ENCODE data around the gene RELN.

The RELN gene

DNA sequence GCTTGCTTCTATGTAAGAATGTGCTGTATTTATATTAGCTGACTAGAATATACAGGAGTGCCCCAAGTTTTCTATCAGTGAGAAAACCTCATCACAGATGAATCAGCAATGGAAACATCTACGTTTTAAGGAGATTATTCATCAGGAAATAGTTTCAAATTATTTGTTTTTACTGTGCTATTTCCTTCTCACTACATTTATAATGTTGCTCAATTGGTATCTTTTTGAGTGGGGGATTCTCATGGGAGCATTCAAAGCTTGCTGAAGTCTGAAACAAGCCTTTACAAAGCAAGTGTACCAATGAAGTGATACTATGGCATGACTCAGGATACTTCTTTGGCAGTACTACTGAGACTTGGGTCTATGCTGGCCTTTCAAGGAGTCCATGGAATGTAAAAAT, 352.4 kb downstream of the RELN start:
- intact Hi-C loops (cut with DNase I), result no loop called here
- no peak for DNase-seq

GRCh38 chr7:103636153-103636552, 353.3 kb downstream of the RELN start:
- no peak for DNase-seq
- intact Hi-C loops (cut with DNase I), result no loop called here

DNA sequence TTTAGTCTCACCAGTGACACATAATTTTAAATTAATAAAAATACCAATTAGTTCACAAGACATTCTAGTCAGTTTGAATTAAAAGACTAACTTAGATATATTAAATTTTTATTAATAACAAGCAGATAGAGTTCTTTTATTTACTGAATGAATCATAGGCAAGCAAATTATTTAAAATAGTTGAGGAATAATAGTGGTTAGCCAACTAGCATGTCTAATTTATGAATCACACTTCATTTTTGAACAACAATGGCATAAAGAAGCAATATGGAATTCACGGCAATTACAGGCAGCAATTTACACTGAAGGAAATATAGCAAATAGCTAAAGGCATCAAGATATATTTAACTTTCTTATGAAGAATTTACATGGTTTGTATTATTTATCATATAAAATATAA, 356.5 kb downstream of the RELN start:
- intact Hi-C loops (cut with DNase I), result no loop called here
- no peak for DNase-seq

DNA sequence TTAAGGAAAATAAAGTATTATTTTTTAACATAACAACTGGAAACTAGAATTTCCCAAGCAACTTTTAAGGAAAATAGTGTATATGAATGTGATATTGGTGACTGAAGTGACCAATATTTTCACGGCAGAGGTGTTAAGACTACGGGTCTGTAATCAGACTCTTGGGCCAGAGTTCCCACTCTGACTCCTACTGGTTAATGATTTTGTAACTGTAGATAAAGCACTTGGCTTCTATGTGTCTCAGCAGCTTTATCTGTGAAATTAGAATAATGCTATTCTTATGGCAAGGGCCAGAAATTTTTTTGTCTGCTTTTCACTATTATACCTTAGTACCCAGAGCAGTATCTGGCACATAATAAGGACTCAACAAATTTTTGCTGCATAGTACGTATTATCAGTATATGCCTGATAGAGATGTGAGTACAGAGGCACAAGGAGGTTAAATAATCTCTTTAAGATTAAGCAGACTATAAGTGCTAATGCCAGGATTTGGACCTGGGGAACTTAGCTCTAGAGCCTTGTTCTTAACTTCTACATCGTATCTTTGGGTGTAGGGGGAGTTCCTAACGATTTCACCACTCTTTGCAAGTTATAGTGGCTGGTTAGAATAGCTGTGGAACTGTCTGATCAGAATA, 357.3 kb downstream of the RELN start:
- intact Hi-C loops (cut with DNase I), result no loop called here
- DNase-seq, result no peak

- no peak for DNase-seq
- intact Hi-C loops (cut with DNase I), result no loop called here
Observed at GRCh38 chr7:103630318-103630717, 359.1 kb downstream of the RELN start.

DNA sequence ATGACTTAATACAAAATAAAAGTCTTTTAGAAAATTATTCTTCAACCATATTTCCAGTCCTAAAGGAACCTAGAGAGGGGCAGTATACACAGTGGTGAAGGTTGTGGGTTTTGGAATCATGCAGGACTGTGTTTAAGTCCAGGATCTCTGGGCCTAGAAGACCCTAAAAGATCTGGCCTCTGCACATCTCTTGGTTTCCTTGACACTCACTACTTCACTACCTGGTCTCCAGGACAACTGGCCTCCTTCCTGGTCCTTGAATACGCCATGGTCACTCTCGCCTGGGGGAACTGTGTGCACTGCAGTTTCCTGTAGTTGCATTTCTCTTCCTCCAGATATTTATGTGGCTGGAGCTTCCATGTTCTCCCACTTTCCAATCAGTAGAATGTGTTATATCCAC, 360.7 kb downstream of the RELN start:
- intact Hi-C loops (cut with DNase I), result no loop called here
- no peak for DNase-seq

DNA sequence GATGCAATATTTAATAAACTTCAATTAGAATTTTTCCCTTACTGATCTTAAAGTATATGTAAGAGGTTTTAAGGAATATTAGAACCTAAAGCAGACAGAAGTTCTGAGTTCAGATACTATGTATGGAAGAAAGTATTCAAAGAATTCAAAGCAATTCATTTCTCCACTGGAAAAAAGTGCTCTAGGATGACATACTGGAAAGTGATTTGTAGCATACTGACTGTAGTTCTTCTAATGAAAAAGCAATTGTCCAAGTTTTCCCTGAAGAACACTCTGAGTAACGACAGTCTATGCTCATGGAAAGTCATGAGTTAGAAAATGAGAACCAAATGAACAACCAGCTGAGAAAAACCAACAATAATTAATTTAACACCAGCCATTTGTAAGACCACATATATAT, 362.7 kb downstream of the RELN start:
- intact Hi-C loops (cut with DNase I), result no loop called here
- no peak for DNase-seq

DNA sequence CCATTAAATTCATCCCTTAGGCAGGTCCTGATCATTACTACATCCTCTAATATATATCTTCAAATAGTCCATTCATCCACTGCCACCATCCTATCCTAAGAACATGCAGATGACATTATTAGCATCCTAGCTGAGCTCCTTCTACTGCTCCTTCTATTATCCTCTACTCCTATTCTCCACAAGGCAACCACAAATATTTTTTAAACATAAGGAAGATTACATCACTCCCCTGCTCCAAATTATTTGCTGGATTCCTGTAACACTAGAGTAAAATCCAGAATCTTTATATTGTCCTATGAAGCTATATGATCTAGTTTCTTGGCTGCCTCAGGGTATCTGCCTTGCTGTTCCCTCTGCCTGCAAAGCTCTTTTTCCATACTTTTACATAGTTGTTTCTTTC, 367.2 kb downstream of the RELN start:
- intact Hi-C loops (cut with DNase I), result no loop called here

DNA sequence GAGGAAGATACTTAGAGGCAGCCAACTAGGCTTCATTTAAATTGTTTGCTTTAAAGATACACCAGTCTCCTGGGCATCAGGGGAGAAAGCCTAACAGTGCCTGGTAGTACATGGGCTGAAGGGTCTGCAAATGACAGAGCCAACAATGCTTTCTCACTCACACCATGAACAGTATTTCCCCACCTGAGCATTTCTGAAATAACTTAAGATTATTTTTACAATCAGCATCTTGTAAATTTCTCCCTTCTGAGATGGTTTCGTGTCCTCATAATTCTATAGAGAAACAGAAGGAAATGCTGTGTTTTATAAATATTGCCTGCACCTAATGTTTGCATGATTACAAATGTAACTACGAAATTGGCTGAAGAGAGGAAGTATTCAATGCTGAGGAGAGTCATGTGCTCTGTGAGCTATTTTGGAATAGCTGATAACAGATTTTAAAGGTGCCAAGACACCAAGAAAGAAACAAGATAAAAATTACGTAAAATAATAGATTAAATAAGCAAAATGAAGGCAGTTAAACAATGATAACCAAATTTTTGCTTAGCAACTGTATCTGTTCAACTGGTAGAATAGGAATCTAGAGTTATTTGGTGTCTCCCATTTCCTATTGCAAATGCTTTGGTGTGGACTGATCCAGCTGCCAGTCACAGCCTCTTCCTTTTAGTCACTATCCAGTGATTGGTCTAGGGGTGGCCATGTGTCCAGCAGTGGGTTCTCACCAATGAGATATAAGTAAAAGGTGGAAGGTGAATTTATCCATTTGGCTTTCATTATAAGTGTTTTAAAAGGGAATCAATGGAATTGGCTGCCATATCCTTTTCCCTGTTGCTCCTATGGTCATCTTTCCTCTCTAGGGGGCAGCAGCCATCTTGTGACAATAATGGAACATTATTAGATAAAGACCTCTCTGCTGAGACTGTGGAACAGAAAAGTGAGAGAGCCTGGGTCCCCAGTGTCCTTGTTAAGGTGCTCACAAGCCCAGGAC, 375.5 kb downstream of the RELN start:
- intact Hi-C loops (cut with DNase I), result no loop called here
- no peak for DNase-seq

More for the DNA sequence above, 367.2 kb downstream of the RELN start:
- DNase-seq, result no peak

DNA sequence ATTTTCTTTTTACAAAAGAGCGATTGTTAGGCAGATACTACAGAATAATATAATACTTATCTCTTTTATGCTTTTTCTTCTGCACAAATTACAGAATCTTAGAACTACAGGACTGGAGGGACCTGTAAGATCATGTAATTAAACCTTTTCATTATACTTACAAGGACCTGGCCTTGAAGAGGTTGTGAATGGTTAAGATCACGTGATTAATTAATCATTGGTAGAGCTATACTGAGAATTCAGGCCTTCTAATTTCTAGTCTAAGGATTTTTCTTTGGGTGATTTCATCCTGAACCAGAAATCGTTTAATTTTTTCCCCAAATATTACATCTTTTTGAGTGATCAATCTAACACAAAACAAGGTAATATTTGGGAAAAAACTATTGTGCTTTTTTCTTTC, 379.7 kb downstream of the RELN start:
- no peak for DNase-seq
- intact Hi-C loops (cut with DNase I), result no loop called here

- intact Hi-C loops (cut with DNase I), result no loop called here
- no peak for DNase-seq
Observed at GRCh38 chr7:103605640-103606039, 383.8 kb downstream of the RELN start.

DNA sequence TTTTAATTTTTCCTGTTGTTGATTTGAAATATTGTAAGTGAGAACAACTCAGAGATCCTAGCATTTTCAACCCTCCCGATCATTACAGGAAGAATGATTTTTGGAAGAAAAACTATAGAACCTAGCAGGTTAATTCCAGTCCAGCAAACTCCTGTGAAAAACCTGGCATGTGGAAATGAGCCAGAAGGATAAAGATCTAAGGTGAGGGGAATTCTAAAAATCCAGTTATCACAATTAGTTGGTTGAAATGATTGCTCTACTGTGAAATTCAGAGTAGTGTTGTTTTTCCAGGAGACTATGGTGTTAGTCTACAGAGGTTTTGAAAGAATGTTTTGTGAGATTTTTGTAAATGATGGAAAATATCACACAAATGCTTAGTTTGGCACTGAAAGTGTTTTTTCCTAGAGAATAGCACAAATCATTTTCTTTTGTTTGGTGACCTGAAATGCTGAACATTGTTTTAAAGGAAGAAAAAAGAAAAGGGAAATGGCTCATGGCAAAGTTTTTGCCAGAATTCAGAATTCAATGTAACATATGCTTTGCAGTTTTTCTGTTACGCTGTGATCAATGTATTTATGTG, 391.0 kb downstream of the RELN start:
- intact Hi-C loops (cut with DNase I), result no loop called here
- DNase-seq, result no peak

DNA sequence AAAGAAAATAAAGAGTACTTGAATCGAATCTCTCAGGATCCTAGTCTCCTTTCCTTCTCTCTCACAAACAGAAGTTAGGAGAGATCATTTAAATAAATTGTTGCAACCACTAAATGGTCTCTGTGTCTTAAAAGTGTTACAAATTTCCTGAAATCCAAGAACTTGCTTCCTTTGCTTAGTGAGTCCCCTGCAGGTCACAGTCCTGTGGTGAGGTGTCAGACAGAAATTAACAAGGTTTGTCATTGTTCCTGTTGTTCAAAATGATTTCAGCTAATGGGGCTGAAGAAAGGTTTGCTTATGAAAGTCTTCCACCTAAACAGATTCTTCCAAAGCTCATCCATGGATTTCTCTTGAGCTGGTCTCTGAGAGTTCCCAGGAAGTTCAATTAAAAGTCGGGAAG, 391.9 kb downstream of the RELN start:
- no peak for DNase-seq
- intact Hi-C loops (cut with DNase I), result no loop called here

DNA sequence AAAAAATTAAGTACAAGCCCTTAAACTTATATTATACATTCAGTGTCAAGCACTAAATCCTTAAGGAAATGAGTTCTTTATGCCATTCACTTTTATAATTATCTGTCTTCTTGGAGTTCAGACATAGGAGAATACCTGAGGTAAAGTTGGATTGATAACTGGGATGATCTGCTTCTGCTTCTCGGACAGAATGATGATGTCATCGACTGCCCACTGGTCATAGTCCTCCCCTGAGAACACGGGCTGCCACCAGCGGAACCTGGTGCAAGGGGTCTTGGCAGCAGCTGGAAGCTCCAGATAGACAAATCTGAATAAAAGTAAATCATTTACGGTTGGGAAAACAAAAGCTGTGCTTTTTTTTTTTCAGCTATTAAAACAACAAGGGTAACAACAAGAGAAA, 395.3 kb downstream of the RELN start:
- intact Hi-C loops (cut with DNase I), result no loop called here

GRCh38 chr7:103593691-103594090, 395.8 kb downstream of the RELN start:
- no peak for DNase-seq
- intact Hi-C loops (cut with DNase I), result no loop called here

More for the DNA sequence above, 395.3 kb downstream of the RELN start:
- DNase-seq, result no peak

GRCh38 chr7:103592844-103593243, 396.6 kb downstream of the RELN start:
- intact Hi-C loops (cut with DNase I), result no loop called here
- no peak for DNase-seq

GRCh38 chr7:103592187-103592586, 397.3 kb downstream of the RELN start:
- intact Hi-C loops (cut with DNase I), result no loop called here
- no peak for DNase-seq

- no peak for DNase-seq
Observed at GRCh38 chr7:103580031-103580430, 409.4 kb downstream of the RELN start.

GRCh38 chr7:103577059-103577458, 412.4 kb downstream of the RELN start:
- no peak for DNase-seq
- intact Hi-C loops (cut with DNase I), result no loop called here

More at GRCh38 chr7:103580031-103580430, 409.4 kb downstream of the RELN start:
- intact Hi-C loops (cut with DNase I), result no loop called here

- DNase-seq, result peak in 1 of 42 donors; percentile 12
Observed at GRCh38 chr7:103576641-103577040, 412.8 kb downstream of the RELN start.

More at GRCh38 chr7:103576641-103577040, 412.8 kb downstream of the RELN start:
- intact Hi-C loops (cut with DNase I), result no loop called here

Measured in head of caudate nucleus (tissue), 42 donors.